ENCODE data around the gene SCAMP5.

SCAMP5 gene

DNA sequence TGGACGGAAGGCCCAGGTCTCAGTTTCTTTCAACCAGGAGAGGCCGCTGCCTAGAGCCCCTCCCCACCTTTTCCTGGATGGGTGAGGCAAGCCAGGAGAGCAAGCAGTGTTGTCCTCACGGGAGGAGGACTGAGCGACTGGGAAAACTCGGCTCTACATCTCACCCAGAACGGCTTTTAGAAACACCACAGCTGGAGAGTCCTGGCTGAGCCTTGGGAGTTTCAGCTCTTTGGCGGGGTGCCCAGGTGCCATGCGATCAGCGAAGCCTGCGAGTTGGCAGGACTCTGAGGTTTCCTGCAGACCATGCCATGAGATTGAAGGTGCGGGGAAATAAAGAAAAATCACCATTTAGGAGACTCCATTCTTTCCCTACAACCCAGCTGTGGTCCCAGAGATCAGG lies 54.0 kb downstream of the SCAMP5 start:
- DNase-seq = no peak

DNA sequence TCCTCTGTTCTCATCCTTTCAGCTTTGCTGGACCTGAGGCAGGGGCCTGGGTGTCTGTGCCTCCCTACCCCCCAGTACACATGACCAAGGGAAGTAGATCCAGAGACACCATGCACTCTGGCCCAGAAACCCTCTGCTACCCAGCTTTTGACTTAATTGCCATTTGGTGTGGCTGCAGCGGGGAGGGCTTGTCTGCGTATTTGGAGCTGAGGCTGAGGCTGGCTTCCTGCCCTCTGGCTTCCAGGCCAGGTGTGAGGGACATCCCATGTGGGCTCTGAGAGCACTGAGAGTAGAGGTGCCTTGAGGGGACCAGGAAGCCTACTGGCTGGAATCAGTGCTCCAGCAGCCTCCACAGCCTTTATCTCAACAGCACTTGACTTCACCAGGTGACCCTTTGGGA lies 54.9 kb downstream of the SCAMP5 start:
- DNase-seq = no peak

DNA sequence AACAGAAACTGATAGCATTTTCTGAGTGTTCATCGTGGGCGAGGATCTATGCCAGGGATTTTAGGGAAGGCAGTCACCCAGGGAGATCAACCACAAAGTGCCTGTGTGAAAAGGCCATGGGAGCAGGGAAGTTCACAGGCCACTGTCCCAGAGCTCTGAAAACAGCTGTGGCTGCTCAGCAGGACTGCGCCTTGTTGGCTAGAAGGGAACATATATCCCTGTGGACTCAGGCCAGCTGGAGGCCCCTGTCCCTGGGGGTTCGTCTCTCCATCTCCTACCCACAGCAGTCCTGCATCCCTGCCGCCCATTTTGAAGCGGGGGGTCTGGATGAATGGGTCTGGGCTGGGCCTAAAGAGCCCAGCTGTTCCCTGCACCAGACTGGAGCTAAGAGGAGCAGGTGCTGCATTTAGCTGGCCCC lies 55.8 kb downstream of the SCAMP5 start:
- no peak for DNase-seq

DNA sequence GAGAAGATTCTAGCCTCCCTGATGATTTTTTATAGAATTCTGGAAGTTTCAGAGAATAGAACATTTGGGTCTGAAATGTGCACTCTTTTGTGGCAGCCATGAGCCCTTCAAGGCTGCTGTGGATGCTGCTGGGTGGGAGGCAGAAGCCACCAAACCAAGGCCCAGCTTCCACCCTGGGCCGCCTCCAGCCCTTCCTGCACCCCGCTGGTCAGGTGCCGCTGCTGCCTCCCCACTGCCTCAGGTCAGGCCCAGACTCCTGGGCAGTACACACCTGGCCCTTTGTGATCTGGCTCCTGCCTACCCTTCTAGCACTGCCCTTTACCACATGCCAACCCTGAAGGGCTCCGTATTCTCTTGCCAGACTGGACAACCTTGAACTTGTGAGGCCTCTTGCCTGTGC lies 56.3 kb downstream of the SCAMP5 start:
- no peak for DNase-seq

DNA sequence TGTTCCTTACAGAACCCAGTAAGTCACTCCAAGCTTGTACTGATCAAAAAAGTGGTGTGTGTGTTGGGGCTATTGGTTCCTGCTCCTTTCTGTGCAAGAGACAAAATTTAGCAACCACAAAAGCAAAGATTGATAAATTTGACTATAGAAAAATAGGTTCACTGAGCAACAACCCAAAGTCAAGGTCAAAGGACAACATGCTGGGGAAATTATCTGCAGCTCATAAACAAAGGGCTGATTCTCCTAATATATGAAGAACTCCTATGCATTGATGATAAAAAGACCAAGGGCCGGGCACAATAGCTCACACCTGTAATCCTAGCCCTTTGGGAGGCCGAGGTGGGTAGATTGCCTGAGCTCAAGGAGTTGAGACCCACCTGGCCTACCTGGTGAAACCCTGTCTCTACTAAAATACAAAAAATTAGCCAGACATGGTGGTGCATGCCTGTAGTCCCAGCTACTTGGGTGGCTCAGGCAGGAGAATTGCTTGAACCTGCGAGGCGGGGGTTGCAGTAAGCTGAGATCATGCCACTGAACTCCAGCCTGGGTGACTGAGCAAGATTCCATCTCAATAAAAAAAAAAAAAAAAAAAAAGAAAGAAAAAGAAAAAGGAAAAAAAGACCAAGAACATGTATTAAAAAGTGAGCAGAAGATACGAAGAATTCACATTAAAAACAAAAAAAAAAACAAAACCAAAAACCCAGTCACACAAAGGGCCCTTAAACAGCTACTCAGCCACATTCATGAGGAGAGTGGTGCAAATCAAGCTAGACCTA lies 57.8 kb downstream of the SCAMP5 start:
- no peak for DNase-seq

DNA sequence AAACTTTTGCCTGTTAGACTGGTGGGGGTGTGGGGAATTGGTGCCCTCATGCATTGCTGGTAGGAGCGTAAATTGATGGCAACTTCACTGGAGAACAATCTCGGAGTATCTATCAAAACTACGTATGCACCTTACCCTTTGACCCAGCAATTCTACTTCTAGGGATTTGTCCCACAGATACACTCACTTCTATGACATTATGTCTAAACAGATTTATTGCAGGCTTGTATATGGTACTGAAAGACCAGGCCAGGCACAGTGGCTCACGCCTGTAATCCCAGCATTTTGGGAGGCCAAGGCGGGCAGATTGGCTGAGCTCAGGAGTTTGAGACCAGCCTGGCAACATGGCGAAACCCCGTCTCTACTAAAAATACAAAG lies 58.4 kb downstream of the SCAMP5 start:
- no peak for DNase-seq

DNA sequence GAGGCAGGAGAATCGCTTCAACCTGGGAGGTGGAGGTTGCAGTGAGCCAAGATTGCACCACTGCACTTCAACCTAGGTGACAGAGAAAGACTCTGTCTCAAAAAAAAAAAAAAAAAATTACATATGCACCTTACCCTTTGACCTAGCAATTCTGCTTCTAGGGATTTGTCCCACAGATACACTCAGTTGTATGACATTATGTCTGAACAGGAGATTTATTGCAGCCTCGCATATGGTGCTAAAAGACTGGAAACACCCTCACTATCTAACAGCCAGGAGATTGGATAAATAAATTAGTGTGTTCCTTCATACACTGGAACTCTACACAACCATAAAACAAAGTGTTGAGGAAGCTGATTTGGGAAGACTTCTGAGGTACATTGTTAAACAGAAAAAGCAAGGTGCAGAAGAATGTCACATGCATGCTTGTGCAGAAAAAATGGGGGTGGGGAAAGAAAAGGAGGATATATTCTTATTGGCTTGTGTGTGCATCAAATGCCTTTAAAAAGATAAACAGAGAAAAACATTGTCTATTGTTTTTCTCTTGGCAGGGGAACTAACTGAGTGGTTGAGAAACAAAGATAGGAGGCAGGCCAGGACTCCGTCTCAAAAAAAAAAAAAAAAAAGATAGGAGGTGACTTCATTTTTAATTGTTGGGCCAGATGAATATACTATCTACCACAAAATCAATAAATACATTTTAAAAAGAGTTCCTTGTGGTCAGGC lies 59.0 kb downstream of the SCAMP5 start:
- no peak for DNase-seq

DNA sequence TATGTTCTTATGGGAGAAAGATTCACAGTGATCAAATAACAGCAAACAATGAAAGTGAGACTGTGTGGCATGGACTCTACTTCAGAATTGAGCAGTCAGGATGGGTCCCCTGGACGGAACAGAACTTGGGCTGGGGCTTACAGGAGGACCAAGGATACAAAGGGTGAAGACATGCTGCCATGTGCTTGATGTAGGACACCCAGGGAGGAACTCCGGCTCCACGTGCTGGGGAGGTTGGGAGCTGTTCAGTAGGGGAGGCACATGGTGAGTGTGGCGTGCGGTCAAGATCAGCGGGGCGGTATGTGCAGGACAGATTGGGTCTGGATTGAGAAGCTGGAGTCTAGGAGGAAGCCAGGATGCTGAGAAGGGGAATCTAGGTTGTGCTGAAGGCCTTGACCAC lies 60.7 kb downstream of the SCAMP5 start:
- DNase-seq = no peak

DNA sequence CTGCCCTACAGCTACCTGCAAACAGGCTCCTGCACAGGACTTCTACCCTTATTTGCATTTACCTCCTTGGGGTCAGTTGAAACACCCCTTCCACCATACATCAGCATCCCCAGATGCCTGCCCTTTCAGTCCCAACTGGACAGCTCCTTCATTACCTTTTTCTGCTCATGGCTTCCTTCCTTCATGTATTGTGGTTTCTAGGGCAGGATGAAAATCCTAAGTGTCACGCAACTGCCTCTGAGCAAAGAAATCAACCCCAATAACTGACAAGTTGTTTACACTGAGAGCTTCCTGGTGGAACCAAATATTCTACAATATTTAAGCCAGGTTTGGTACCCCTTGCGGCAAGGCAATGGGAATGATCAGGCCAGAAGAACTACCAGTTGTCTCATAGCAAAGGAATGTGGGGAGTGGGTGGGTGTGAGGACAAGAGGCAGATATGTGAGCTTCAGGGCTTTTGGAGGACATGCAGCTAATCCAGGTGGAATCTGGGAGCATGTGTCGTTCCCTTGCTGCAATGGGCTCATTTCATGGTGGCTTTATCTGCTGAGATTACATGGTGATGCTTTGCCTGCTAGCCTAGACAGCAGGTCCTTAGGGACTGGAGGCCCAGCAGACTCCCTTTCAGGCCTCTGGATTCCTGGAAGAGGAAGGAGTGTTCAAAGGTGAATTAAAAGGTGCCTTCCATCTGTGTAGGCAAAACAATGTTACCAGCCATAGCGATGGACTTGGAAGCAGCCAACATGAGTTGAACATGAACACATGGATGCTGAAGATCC lies 63.0 kb downstream of the SCAMP5 start:
- DNase-seq = no peak

DNA sequence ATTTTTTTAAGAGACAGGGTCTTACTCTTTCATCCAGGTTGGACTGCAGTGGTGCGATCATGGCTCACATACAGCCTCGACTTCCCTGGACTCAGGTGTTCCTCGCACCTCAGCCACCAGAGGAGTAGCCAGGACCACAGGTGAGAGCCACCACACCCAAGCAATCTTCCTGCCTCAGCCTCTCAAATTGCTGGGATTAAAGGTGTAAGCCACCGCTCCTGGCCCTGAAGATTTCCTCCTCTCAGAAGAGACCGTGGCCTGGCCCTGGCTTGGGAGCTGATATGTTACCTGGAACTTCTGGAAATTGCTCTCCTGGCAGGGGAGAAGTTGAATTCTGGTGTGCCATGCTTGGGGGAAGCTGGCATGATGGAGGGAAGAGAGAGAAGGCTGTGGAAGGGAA lies 64.2 kb downstream of the SCAMP5 start:
- DNase-seq = no peak

DNA sequence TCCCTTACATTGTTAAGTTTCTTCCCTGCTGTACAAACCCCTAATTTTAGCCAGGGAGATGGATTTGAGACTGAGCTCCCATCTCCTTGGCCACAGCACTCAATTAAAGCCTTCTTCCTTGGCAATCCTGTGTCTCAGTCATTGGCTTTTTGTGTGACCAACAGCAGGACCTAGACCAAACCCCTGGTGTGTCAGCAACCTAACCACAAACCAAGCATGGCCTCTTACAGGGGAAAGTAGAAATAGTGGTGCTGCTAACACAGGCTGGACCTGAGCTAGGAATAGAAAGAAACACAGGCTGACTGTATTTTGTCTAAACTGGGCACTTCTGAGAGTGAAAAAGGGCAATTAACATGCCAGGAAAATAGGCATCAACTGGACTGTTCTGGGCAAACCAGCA lies 65.9 kb downstream of the SCAMP5 start:
- no peak for DNase-seq

DNA sequence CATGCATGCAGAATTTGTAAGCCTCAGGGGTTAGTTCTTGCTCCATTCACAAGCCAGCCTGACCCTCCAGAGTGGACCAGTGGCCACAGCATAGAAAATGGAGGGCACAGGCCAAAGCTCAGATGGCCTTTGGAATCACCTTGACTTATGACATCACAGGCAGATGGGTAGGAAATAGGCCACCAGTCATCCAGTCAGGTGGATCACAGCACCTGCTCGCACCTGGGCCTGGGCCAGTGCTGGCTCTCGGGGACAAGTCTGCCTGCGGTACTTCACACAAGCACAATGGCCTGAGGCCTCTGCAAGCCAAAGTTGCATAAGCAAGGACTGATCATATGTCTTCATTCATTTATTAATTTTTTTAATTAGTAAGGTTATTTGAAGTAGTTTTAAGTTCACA lies 67.3 kb downstream of the SCAMP5 start:
- no peak for DNase-seq

DNA sequence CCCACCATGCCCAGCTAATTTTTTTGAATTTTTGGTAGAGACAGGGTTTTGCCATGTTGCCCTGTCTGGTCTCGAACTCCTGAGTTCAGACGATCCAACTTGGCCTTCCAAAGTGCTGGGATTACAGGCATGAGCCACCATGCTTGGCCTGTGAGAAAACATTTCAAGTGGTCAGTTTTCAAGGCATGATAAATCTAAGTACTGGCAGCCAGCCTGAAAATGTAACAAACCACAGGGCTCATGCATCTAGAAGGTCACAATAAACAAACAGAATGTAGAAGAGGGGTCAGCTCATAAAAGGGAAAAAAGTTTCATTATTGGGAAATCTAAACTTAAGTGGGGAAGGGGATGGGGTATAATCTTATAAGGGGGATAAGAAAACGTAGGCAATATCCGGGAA lies 68.0 kb downstream of the SCAMP5 start:
- DNase-seq = no peak

DNA sequence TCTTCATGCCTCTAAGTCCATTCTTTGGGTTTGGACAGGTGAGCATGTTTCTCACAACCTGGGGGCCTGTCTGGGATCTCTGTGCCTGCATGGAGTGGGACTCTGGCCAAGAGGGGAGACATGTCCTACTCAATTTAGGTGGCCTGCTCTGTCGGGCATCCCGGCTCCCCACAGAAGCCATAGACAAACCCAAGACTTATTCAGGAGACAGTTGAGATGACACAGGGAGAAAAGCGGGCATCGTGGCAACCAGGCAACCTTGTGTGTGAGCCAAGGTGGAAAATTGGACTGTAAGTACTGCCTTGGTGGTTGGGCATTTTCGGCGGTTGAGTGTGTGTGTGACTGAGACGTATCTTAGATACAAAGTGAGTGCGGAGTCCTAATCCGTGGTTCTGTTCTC lies 68.5 kb downstream of the SCAMP5 start:
- no peak for DNase-seq

DNA sequence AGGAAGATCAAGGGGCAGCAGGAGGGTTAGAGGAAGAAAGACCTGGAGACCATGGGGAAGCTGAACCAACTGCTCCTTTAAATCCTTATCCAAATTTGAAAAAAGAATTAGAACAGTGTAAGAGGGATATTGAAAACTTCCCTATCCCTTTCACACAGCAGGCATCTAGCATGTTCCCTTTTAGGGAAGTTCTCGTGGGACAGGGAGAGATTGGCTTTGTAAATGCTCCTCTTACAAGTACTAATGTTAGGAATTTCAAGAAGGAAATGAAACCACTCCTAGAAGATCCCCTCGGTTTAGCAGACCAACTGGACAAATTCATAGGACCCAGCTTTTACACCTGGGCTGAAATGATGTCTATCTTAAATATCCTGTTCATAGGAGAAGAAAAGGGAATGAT lies 69.5 kb downstream of the SCAMP5 start:
- no peak for DNase-seq

DNA sequence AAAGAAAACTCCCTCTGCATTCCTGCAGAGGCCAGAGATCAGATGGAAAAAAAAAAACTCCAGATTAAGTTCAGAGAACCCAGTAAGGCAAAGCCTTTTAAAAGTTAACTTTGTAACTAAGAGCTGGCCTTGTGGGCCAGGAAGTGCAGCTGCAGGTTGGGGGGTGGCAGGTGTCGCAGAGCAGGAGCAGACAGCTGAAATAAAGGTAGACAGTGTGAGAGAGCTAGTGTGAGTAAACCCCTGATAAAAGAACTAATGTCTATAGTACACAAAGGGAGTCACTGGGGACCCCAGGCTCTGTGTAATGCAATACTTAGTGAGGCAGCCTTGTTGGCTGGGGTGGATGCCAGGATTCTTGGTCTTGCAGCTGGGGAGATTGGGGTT lies 70.1 kb downstream of the SCAMP5 start:
- DNase-seq = no peak

DNA sequence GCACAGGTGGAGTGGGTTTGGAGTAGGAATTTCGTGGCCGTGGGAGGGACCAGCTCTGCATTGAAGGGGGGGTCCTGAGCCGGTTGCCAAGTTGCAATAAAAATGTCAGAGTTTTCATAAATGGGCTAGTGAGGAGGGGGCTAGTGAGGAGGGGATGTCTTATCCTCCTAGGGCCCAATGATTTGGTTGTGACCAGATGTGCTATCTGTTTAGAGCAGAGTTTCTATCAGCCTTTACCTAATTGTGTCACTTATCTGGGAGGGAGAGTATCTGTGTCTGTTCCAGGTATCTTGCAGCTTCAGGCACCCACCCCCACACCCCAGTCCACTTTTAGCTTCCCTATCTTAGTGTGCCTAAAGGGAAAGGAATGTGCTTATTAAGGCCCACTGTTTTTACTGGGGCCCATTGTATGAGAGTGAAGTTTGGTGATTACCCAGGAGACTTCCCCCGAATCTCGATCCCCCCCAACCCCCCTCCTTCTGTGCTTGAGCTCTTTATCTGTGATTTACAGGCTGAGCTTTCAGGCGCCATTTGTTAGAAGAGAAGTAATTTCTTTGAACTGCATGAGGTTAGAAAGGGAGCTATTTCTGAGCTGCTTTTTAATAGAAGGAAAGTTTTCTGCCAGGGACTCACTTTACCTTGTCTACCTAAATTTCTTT lies 70.6 kb downstream of the SCAMP5 start:
- DNase-seq = no peak

DNA sequence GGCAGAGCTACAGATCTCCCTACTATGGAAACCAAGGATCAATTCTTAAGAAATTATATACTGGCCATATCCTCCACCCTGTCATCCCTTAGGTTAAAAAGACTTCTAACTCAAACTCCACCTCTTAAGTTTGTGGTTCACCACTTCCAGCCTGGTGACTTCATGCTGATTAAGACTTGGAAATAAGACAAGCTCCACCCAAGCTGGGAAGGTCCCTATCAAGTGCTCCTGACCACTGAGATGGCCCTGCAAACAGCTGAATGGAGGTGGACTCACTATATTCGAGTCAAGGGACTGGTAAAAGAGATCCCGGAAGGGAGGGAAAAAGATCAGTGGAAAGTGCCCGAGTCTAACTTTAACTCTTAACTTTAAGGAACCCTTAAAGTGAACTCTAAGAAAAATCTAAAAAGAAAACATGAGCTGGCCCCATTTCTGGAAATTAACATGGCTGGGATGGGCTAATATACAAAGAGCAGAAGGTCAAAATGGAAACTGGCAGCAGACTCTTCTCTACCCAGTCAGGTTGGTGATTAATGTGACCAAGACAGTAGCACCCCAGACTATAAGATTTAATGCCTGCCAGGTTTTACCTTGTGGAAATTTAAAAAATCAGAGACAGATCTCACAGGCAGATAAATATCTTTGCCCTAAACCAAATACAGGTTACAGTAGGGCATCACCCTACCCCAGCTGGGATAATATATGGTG lies 71.9 kb downstream of the SCAMP5 start:
- DNase-seq = peak in 1 of 2 donors; percentile 43

DNA sequence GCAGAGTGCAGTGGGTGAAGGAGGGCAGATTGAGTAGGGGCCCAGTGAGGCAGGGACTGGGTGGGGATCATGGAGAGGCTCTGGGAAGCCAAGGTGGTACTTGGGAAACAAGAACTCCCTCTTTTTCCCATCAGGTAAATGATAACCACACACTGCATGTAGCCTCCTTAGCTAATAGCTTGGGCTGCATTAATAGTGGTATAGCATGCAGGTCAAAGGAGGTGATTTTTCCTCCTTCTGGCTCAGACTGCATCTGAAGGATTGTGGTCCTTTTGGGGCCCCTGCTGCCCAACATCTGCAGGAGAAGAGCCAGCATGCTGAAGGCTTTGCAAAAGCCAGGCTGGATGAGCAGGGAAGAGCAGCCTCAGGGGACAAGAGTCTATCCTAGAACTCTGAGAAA lies 73.4 kb downstream of the SCAMP5 start:
- DNase-seq = no peak

DNA sequence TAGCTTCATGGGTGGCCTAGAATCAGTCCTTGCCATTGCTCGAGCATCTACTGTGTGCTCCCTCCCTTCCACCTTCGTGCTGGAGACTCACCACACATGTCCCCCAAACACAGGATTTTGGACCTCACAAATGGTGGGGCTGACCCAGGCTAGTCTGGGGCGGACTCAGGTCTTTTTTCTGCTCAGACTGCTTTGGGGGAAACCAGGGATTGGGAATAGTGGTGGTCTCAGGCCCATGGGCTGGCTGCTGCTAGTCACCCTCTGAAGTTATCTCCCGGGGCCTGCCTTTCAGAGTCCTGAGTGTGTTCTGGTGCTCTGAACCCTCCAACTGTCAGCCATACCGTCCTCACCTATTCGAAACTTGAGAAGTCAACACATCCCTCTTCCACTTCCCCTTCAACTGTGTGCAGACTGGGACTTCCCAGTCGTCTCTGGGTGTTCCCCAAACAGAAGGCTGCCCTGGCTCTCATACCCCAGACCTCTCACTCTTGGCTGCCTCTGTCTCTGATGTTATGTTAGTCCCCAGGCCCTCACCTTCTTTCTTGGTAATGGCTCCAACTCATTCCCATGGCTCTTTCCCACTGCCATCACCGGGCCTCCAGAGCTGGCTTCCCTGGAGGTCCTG lies 74.0 kb downstream of the SCAMP5 start:
- DNase-seq = no peak

DNA sequence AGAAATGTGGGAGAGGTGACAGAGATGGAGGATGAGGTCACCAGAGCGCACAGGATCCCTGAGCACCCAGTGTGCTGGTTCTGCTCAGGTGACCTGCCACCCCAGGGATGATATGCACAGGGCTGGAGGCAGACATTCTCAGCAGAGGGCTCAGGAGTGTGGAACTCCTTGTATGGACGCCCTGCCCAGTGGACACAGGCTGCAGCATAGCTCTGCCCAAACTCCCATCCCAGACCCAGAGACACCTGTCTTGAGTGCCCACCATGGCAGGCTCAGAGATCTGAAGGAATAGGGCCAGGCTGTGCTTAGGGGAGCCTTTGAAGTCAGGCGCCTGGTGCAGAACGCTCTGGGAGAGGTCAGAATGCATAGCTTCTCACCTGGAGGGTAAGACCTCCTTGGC lies 75.3 kb downstream of the SCAMP5 start:
- DNase-seq = no peak
